Measurements from ENCODE around the gene PHLPP2. TPM values are rescaled to one million over a fixed set of nuclear protein-coding genes. Genes with fewer than 3 reads are reported as not detected.

PHLPP2 gene
- total RNA-seq, 1 donor from 2014 or later: 14.8 TPM

- intact Hi-C loops (cut with micrococcal nuclease): no loop called here
- Mint-ChIP-seq H3K27me3 (no peaks in the 10 kb centered on the region), H3K4me1 (no peaks in the 10 kb centered on the region), H3K4me3 (no peak overlapping the region), H3K9me3 (no peaks in the 10 kb centered on the region), H3K36me3 (ENCODE audit: low read depth) (peaks cover 24% of the 10 kb centered on the region), H3K27ac (no peak overlapping the region)
- no peak for DNase-seq
These were observed 54.0 kb downstream of the PHLPP2 start for GRCh38 chr16:71670537-71670936.

GRCh38 chr16:71669926-71670536 is 54.5 kb downstream of the PHLPP2 start:
- H3K4me1 Mint-ChIP-seq: no peaks in the 10 kb centered on the region
- H3K4me3 Mint-ChIP-seq: no peak overlapping the region
- no peaks in the 10 kb centered on the region for H3K9me3 Mint-ChIP-seq
- H3K36me3 Mint-ChIP-seq (ENCODE audit: low read depth): peaks cover 20% of the 10 kb centered on the region
- no peak for DNase-seq
- no peak overlapping the region for H3K27ac Mint-ChIP-seq
- intact Hi-C loops (cut with micrococcal nuclease): no loop called here
- no peaks in the 10 kb centered on the region for H3K27me3 Mint-ChIP-seq

- intact Hi-C loops (cut with micrococcal nuclease): no loop called here
- no peak overlapping the region for H3K27ac Mint-ChIP-seq
- H3K36me3 Mint-ChIP-seq (ENCODE audit: low read depth): peaks cover 19% of the 10 kb centered on the region
- no peaks in the 10 kb centered on the region for H3K9me3 Mint-ChIP-seq
- H3K4me1 Mint-ChIP-seq: no peaks in the 10 kb centered on the region
- DNase-seq: no peak
- H3K27me3 Mint-ChIP-seq: no peaks in the 10 kb centered on the region
- no peak overlapping the region for H3K4me3 Mint-ChIP-seq
These were observed 57.4 kb downstream of the PHLPP2 start for GRCh38 chr16:71666928-71667707.

GRCh38 chr16:71666264-71666663 is 58.2 kb downstream of the PHLPP2 start:
- no peaks in the 10 kb centered on the region for H3K27me3 Mint-ChIP-seq
- no peak overlapping the region for H3K27ac Mint-ChIP-seq
- DNase-seq: no peak
- intact Hi-C loops (cut with micrococcal nuclease): no loop called here
- H3K36me3 Mint-ChIP-seq (ENCODE audit: low read depth): peaks cover 16% of the 10 kb centered on the region
- H3K4me1 Mint-ChIP-seq: no peaks in the 10 kb centered on the region
- H3K9me3 Mint-ChIP-seq: no peaks in the 10 kb centered on the region
- H3K4me3 Mint-ChIP-seq: no peak overlapping the region

GRCh38 chr16:71659471-71659870 is 65.0 kb downstream of the PHLPP2 start:
- Mint-ChIP-seq H3K4me1 (no peaks in the 10 kb centered on the region), H3K27ac (no peak overlapping the region), H3K36me3 (ENCODE audit: low read depth) (peaks cover 21% of the 10 kb centered on the region), H3K27me3 (no peaks in the 10 kb centered on the region), H3K4me3 (no peak overlapping the region), H3K9me3 (no peaks in the 10 kb centered on the region)
- DNase-seq: no peak
- intact Hi-C loops (cut with micrococcal nuclease): no loop called here

- no peak for DNase-seq
- Mint-ChIP-seq H3K36me3 (ENCODE audit: low read depth) (peaks cover 17% of the 10 kb centered on the region), H3K4me1 (no peaks in the 10 kb centered on the region), H3K27me3 (no peaks in the 10 kb centered on the region), H3K9me3 (no peaks in the 10 kb centered on the region), H3K4me3 (no peak overlapping the region), H3K27ac (no peak overlapping the region)
- intact Hi-C loops (cut with micrococcal nuclease): no loop called here
These were observed 65.7 kb downstream of the PHLPP2 start for GRCh38 chr16:71658771-71659170.

- no peaks in the 10 kb centered on the region for H3K27me3 Mint-ChIP-seq
- intact Hi-C loops (cut with micrococcal nuclease): no loop called here
These were observed 74.8 kb downstream of the PHLPP2 start for GRCh38 chr16:71649704-71650103.

GRCh38 chr16:71648921-71649320 is 75.6 kb downstream of the PHLPP2 start:
- DNase-seq: no peak
- Mint-ChIP-seq H3K4me3 (no peak overlapping the region), H3K27me3 (no peaks in the 10 kb centered on the region), H3K4me1 (no peaks in the 10 kb centered on the region), H3K36me3 (ENCODE audit: low read depth) (peaks cover 12% of the 10 kb centered on the region), H3K27ac (no peak overlapping the region), H3K9me3 (no peaks in the 10 kb centered on the region)
- intact Hi-C loops (cut with micrococcal nuclease): no loop called here

More at GRCh38 chr16:71649704-71650103, 74.8 kb downstream of the PHLPP2 start:
- H3K36me3 Mint-ChIP-seq (ENCODE audit: low read depth): peaks cover 12% of the 10 kb centered on the region
- no peaks in the 10 kb centered on the region for H3K4me1 Mint-ChIP-seq
- H3K9me3 Mint-ChIP-seq: no peaks in the 10 kb centered on the region
- no peak overlapping the region for H3K27ac Mint-ChIP-seq
- DNase-seq: no peak
- no peak overlapping the region for H3K4me3 Mint-ChIP-seq

- Mint-ChIP-seq H3K4me1 (no peaks in the 10 kb centered on the region), H3K36me3 (ENCODE audit: low read depth) (peaks cover 12% of the 10 kb centered on the region), H3K27ac (no peak overlapping the region), H3K27me3 (no peaks in the 10 kb centered on the region), H3K4me3 (no peak overlapping the region), H3K9me3 (no peaks in the 10 kb centered on the region)
- intact Hi-C loops (cut with micrococcal nuclease): no loop called here
- DNase-seq: no peak
These were observed 76.3 kb downstream of the PHLPP2 start for GRCh38 chr16:71648162-71648561.

- peaks cover 9% of the 10 kb centered on the region for H3K36me3 Mint-ChIP-seq (ENCODE audit: low read depth)
- H3K27ac Mint-ChIP-seq: no peak overlapping the region
- H3K4me1 Mint-ChIP-seq: no peaks in the 10 kb centered on the region
- no peak overlapping the region for H3K4me3 Mint-ChIP-seq
- H3K9me3 Mint-ChIP-seq: no peaks in the 10 kb centered on the region
- no peaks in the 10 kb centered on the region for H3K27me3 Mint-ChIP-seq
- no peak for DNase-seq
- intact Hi-C loops (cut with micrococcal nuclease): no loop called here
These were observed 77.1 kb downstream of the PHLPP2 start for GRCh38 chr16:71647391-71647790.

GRCh38 chr16:71645450-71645849 is 79.1 kb downstream of the PHLPP2 start:
- H3K4me3 Mint-ChIP-seq: no peak overlapping the region
- H3K9me3 Mint-ChIP-seq: no peaks in the 10 kb centered on the region
- no peak overlapping the region for H3K27ac Mint-ChIP-seq
- no peaks in the 10 kb centered on the region for H3K27me3 Mint-ChIP-seq
- H3K36me3 Mint-ChIP-seq (ENCODE audit: low read depth): peaks cover 7% of the 10 kb centered on the region
- H3K4me1 Mint-ChIP-seq: no peaks in the 10 kb centered on the region
- no peak for DNase-seq
- intact Hi-C loops (cut with micrococcal nuclease): no loop called here

GRCh38 chr16:71637398-71637797 is 87.1 kb downstream of the PHLPP2 start:
- Mint-ChIP-seq H3K27me3 (no peaks in the 10 kb centered on the region), H3K4me3 (no peak overlapping the region), H3K36me3 (ENCODE audit: low read depth) (no peaks in the 10 kb centered on the region), H3K4me1 (no peaks in the 10 kb centered on the region), H3K27ac (no peak overlapping the region), H3K9me3 (no peaks in the 10 kb centered on the region)
- intact Hi-C loops (cut with micrococcal nuclease): no loop called here
- no peak for DNase-seq

GRCh38 chr16:71635632-71636031 is 88.9 kb downstream of the PHLPP2 start:
- Mint-ChIP-seq H3K27ac (no peak overlapping the region), H3K4me1 (no peaks in the 10 kb centered on the region), H3K27me3 (peaks cover 5% of the 10 kb centered on the region), H3K9me3 (no peaks in the 10 kb centered on the region), H3K4me3 (no peak overlapping the region), H3K36me3 (ENCODE audit: low read depth) (no peaks in the 10 kb centered on the region)
- DNase-seq: no peak
- intact Hi-C loops (cut with micrococcal nuclease): no loop called here

- H3K36me3 Mint-ChIP-seq (ENCODE audit: low read depth): no peaks in the 10 kb centered on the region
- H3K9me3 Mint-ChIP-seq: no peaks in the 10 kb centered on the region
- no peak for DNase-seq
- intact Hi-C loops (cut with micrococcal nuclease): no loop called here
- H3K4me3 Mint-ChIP-seq: no peak overlapping the region
- H3K27ac Mint-ChIP-seq: no peak overlapping the region
- peaks cover 21% of the 10 kb centered on the region for H3K27me3 Mint-ChIP-seq
- H3K4me1 Mint-ChIP-seq: no peaks in the 10 kb centered on the region
These were observed 92.7 kb downstream of the PHLPP2 start for GRCh38 chr16:71631776-71632175.
